Brain microvascular endothelial cell (primary cell): ENCODE data around the gene CSF2.

Experiments
- DNase-seq: peaks from one replicate; pipeline ENCODE4 v3.0.0-alpha.2; 2020
- H3K27ac ChIP-seq: fragments of 250-450 bp; sonication (Bioruptor Pico); 2 replicates; pipeline ENCODE4 v1.5.1; 2020; ENCODE audit warnings: mild to moderate bottlenecking, moderate library complexity
- H3K27me3 ChIP-seq: fragments of 250-450 bp; sonication (Bioruptor Pico); replicated peaks from 2 replicates; pipeline ENCODE4 v1.5.1; 2020; ENCODE audit warnings: mild to moderate bottlenecking
- H3K36me3 ChIP-seq: fragments of 250-450 bp; sonication (Bioruptor Pico); replicated peaks from 2 replicates; pipeline ENCODE4 v1.5.1; 2020; ENCODE audit warnings: mild to moderate bottlenecking
- H3K4me3 ChIP-seq: 2 replicates; pipeline ENCODE4 v1.5.1; 2011; ENCODE audit warnings: low read depth, mild to moderate bottlenecking, control low read depth, low read length, moderate library complexity
- in situ Hi-C: cut with HindIII; loops from 2 replicates; pipeline ENCODE4 v1.10.0; 2017; ENCODE audit warnings: low sequenced_read_pairs, low pct_ligation_motif_present
- TF ChIP-seq, protein P1 (sequence below): IDR thresholded peaks from 2 replicates; pipeline ENCODE4 v1.5.1; 2011; ENCODE audit warnings: low read depth, mild to moderate bottlenecking, moderate library complexity, low read length, control low read depth, inconsistent platforms; ENCODE audit errors: missing control alignments

CSF2 gene

DNA sequence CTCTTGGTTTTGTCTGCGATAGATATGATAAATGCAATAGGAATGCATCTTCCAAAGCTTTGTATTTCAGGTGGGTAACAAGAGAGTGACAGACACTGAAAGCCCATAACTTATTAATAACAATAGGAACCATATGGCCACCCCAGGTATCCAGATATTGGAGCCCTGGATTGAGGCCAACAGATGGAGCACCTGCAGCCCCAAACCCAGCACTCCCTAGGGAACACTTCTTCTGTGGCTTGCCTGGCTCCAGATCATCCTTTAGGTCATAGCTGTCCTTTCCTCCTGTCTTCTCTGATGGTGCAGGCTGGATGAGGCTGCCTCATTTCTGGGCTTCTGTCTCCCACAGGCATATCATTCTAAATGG lies 18.2 kb upstream of the CSF2 start:
- Histone ChIP-seq H3K27ac (no peak overlapping the region), H3K4me3 (no peak overlapping the region), H3K27me3 (no peaks in the 10 kb centered on the region), H3K36me3 (no peaks in the 10 kb centered on the region)
- DNase-seq: no peak
- TF ChIP-seq, protein P1, sequence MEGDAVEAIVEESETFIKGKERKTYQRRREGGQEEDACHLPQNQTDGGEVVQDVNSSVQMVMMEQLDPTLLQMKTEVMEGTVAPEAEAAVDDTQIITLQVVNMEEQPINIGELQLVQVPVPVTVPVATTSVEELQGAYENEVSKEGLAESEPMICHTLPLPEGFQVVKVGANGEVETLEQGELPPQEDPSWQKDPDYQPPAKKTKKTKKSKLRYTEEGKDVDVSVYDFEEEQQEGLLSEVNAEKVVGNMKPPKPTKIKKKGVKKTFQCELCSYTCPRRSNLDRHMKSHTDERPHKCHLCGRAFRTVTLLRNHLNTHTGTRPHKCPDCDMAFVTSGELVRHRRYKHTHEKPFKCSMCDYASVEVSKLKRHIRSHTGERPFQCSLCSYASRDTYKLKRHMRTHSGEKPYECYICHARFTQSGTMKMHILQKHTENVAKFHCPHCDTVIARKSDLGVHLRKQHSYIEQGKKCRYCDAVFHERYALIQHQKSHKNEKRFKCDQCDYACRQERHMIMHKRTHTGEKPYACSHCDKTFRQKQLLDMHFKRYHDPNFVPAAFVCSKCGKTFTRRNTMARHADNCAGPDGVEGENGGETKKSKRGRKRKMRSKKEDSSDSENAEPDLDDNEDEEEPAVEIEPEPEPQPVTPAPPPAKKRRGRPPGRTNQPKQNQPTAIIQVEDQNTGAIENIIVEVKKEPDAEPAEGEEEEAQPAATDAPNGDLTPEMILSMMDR: no peak
- in situ Hi-C loops: no loop called here

DNA sequence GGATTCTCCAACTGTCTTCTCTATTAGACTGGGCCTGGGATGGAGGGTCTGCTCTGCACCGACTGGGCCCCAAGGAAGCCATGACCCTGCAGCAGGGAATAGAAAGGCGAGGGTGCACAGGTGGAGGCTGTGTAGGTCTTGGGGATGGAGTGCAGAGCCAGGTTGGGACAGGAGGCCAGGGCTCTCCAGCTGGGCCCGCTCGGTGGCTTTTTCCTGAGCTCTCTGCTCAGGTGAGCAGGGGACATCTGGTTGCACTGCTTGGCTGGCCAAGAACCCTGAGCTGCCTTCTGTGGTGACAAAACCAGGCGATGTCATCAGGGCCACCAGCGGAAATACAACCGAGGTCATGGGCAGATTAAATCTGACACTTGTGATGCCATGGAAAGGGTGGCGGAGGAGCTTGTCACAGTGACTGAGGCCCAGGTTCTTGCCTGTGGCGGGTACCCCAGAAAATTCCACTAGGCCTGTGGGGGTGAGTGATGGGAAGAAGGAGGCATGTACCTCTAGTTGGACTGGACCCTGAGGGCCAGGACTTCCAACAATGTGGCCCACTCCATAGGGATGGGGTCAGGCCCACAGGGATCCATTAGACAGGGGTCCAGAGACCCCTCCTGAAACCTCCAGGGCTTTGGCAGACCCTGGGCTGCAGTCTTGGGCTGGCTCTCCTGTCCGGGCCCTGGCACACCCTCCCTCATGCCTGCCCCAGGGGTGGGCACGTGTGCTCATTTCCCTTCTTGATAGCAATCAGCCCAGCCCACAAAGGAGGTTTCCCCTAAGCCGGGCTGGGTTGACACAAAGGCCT lies 17.6 kb upstream of the CSF2 start:
- TF ChIP-seq, protein P1: no peak
- no peak for DNase-seq

DNA sequence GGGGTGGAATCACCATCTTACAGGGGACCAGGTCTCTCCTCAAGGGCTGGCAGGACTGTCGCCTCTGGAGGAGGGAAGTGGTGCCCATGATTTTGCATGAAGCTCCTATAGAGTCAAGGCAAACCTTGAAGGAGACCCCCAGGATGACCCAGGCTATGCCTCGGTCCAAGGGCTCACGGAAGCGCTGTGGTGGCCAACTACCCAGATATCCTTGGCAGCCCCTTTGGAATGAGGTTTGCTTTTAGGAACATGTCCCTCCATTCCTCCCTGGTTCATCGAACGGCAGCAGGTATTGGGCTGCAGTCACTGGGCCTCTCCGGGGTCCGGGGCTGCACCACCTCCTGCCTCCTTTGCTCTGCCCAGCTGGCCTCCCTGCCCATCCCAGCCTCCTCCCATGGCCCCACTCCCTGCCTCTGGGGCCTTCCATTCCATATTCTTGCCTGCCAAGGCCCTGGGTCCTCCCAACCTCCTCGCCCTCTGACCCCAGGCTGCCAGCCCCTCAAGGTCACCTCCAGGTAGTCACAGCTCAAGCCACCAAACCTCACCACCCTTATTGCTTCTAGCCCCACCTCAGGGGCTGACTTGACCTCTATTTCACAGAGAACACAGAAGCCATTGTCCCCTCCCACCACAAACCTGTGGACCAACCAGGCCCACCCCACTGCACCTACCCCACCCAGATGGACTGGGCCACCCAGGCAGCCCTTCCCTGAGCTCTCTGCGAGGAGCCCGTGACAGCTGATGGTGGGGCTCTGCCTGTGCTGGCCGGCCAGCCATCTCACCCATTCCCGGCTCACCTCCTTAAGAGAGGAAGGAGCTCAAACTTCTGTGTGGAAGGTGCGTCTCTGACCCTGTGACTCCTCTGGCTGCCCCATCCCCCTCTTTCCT lies 16.7 kb upstream of the CSF2 start:
- DNase-seq: no peak
- in situ Hi-C loops: no loop called here
- no peaks in the 10 kb centered on the region for H3K36me3 ChIP-seq
- H3K4me3 ChIP-seq: no peak overlapping the region
- TF ChIP-seq, protein P1: no peak
- no peaks in the 10 kb centered on the region for H3K27me3 ChIP-seq
- H3K27ac ChIP-seq: no peak overlapping the region

More for the DNA sequence above, 17.6 kb upstream of the CSF2 start:
- in situ Hi-C loops: no loop called here
- H3K27ac ChIP-seq: no peak overlapping the region
- H3K27me3 ChIP-seq: no peaks in the 10 kb centered on the region
- no peaks in the 10 kb centered on the region for H3K36me3 ChIP-seq
- no peak overlapping the region for H3K4me3 ChIP-seq

DNA sequence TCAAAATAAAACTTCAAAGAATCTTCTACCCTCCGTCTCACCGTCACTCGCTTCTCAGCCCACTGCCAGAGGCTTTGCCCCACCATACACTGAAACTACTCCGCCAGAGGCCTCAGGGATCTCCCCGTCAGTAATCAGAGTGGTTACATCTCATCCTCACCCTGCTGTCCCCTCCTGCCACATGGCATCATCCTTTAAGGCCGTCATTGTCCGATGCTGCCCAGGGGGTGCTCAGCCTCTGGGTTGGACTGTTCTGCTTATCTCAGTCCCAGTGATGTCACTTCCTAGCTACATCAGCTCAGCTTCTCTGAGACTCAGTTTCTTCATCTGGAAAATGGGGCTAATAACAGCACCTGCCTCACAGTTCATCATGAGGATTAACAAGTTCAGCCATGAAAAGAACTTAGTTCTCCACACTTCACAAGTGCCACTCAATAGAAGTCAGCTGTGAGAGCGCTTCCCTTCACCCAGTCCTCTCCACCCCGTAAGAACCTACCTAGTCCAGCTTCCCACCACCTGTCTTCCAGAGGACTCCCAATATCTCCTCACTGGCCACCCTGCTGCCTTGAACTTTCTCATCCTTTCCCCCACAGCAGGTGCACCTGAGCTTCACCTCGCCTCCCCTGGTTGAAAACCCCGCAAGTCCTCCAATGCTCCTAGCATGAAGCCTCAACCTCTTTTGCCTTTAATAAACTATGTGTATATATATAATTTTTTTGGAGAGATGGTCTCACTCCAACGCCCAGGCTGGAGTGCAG lies 15.9 kb upstream of the CSF2 start:
- Histone ChIP-seq H3K27ac (no peak overlapping the region), H3K4me3 (no peak overlapping the region), H3K36me3 (no peaks in the 10 kb centered on the region), H3K27me3 (no peaks in the 10 kb centered on the region)
- in situ Hi-C loops: no loop called here
- DNase-seq: no peak
- TF ChIP-seq, protein P1: no peak

DNA sequence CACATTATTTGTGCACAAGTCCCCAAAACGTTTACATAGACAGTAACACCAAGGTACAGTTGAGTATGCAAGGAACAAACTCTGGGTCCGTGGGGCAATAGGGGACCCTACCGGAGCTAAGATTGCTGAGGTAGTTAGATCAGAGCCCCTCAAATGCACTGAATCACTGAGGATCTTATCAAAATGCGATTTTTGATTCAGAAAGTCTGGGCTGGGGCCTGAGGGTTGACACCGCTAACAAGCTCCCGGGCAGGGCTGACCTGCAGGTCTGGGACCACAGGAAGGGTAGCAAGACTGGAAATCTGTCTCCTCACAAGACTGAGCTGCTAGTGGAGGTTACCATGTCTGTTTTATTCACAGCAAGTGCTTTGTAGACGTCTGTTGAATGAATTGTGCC lies 14.9 kb upstream of the CSF2 start:
- TF ChIP-seq, protein P1: no peak
- no peak for DNase-seq
- Histone ChIP-seq H3K27me3 (no peaks in the 10 kb centered on the region), H3K4me3 (no peak overlapping the region), H3K27ac (no peak overlapping the region), H3K36me3 (no peaks in the 10 kb centered on the region)
- in situ Hi-C loops: no loop called here
